ENCODE measurements around the gene DYSF. TPM values are rescaled to one million over a fixed set of nuclear protein-coding genes. Genes with fewer than 3 reads are reported as not detected.

DYSF gene
- polyA plus RNA-seq, 1 of the 3 experiments (the other 2 are of a cell fraction) = 0.10 TPM

GRCh38 chr2:71555798-71556454 is 102.6 kb downstream of the DYSF start:
- no peaks in the 10 kb centered on the region for H3K36me3 ChIP-seq (replicated peaks in 1 of 2; ENCODE audit: control insufficient read depth in 1 of 2, insufficient read depth in 2 of 2, low read length in 1 of 2)
- H4K20me1 ChIP-seq (ENCODE audit: insufficient read depth) = no peaks in the 10 kb centered on the region
- H3K27me3 ChIP-seq (ENCODE audit: insufficient read depth) = peaks cover 7% of the 10 kb centered on the region; the same call in 1 of the 2 replicates
- H3K9me3 ChIP-seq = no peaks in the 10 kb centered on the region
- H3K4me1 ChIP-seq (ENCODE audit: control insufficient read depth in 1 of 2, insufficient read depth in 2 of 2, low read depth in 1 of 2, low read length in 1 of 2) = peaks cover 0 to 15% of the 10 kb centered on the region in 2 experiments; a peak in 1 of 4 replicates
- H3K9me2 ChIP-seq = no peaks in the 10 kb centered on the region
- no peak overlapping the region for H2AFZ ChIP-seq (ENCODE audit: low read depth)
- no peak overlapping the region for H3K9ac ChIP-seq
- no peak overlapping the region for H3K4me3 ChIP-seq (ENCODE audit: low read depth in 2 of 2, low read length in 1 of 2)
- no peak overlapping the region for H3K4me2 ChIP-seq
- no peak for DNase-seq
- no peaks in the 10 kb centered on the region for H3F3A ChIP-seq (replicated peaks; ENCODE audit: insufficient read depth)
- CTCF ChIA-PET = interaction anchor here (0.9 to 5.1 kb wide), 11 partner anchors 8 to 1189 kb away, joined by 3 to 33 read pairs (median 4); no protein-coding TSS in a partner anchor
- WGBS (ENCODE audit: low lambda C conversion rate) = 67% methylated on average over 8 of the region's 21 CpGs
- POLR2A ChIA-PET = no interaction called here
- no peaks in the 10 kb centered on the region for H3K79me2 ChIP-seq (ENCODE audit: insufficient read depth)
- no peak overlapping the region for H3K27ac ChIP-seq (ENCODE audit: low read depth in 2 of 2, low read length in 1 of 2)
- TF ChIP-seq, protein P1, sequence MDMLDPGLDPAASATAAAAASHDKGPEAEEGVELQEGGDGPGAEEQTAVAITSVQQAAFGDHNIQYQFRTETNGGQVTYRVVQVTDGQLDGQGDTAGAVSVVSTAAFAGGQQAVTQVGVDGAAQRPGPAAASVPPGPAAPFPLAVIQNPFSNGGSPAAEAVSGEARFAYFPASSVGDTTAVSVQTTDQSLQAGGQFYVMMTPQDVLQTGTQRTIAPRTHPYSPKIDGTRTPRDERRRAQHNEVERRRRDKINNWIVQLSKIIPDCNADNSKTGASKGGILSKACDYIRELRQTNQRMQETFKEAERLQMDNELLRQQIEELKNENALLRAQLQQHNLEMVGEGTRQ (IDR thresholded peaks at IDR 0.05; ENCODE audit: borderline replicate concordance, low read depth, low read length) = no peak
- TF ChIP-seq FOXJ3 (CRISPR knock-in tag; IDR thresholded peaks at IDR 0.05) (no peak), POLR2AphosphoS5 (IDR thresholded peaks at IDR 0.05; ENCODE audit: low read depth, low read length) (no peak), NFIC (IDR thresholded peaks at IDR 0.05; ENCODE audit: borderline replicate concordance) (no peak), SIN3A (IDR thresholded peaks at IDR 0.05; ENCODE audit: borderline replicate concordance, low read depth, low read length) (no peak), JUND (IDR thresholded peaks at IDR 0.05) (no peak), TCF12 (IDR thresholded peaks at IDR 0.05) (no peak), RCOR1 (IDR thresholded peaks at IDR 0.05; ENCODE audit: low read length) (no peak), MEF2A (IDR thresholded peaks at IDR 0.05; ENCODE audit: borderline replicate concordance, low read depth) (no peak), MXI1 (IDR thresholded peaks at IDR 0.05; ENCODE audit: low read depth, low read length) (no peak), ELF1 (IDR thresholded peaks at IDR 0.05) (no peak), CHD2 (IDR thresholded peaks at IDR 0.05; ENCODE audit: low read length, partially characterized antibody) (no peak), GATA2 (CRISPR knock-in tag; IDR thresholded peaks at IDR 0.05) (no peak), RXRA (IDR thresholded peaks at IDR 0.05; ENCODE audit: borderline replicate concordance, low read depth) (no peak), EP300 (IDR thresholded peaks at IDR 0.05; ENCODE audit: borderline replicate concordance in 1 of 2, low read depth in 1 of 2, low read length in 1 of 2) (no peak), GABPA (IDR thresholded peaks at IDR 0.05; ENCODE audit: low read depth) (no peak), EZH2phosphoT487 (IDR thresholded peaks at IDR 0.05; ENCODE audit: borderline replicate concordance, low read depth) (no peak)

- POLR2A ChIA-PET = no interaction called here
- WGBS (ENCODE audit: low lambda C conversion rate) = 57% methylated on average over 5 of the region's 5 CpGs
- H3K36me3 ChIP-seq (replicated peaks in 1 of 2; ENCODE audit: control insufficient read depth in 1 of 2, insufficient read depth in 2 of 2, low read length in 1 of 2) = no peaks in the 10 kb centered on the region
- no peaks in the 10 kb centered on the region for H3K9me3 ChIP-seq
- DNase-seq = no peak
- H3K9me2 ChIP-seq = no peaks in the 10 kb centered on the region
- H3F3A ChIP-seq (replicated peaks; ENCODE audit: insufficient read depth) = no peaks in the 10 kb centered on the region
- H3K9ac ChIP-seq = no peak overlapping the region
- no peaks in the 10 kb centered on the region for H4K20me1 ChIP-seq (ENCODE audit: insufficient read depth)
- H3K27me3 ChIP-seq (ENCODE audit: insufficient read depth) = peaks cover 7% of the 10 kb centered on the region; the same call in 1 of the 2 replicates
- H3K27ac ChIP-seq (ENCODE audit: low read depth in 2 of 2, low read length in 1 of 2) = no peak overlapping the region
- no peak overlapping the region for H3K4me3 ChIP-seq (ENCODE audit: low read depth in 2 of 2, low read length in 1 of 2)
- peaks cover 0 to 23% of the 10 kb centered on the region in 2 experiments; a peak in 1 of 4 replicates for H3K4me1 ChIP-seq (ENCODE audit: control insufficient read depth in 1 of 2, insufficient read depth in 2 of 2, low read depth in 1 of 2, low read length in 1 of 2)
- no peak overlapping the region for H3K4me2 ChIP-seq
- H3K79me2 ChIP-seq (ENCODE audit: insufficient read depth) = no peaks in the 10 kb centered on the region
- H2AFZ ChIP-seq (ENCODE audit: low read depth) = no peak overlapping the region
- CTCF ChIA-PET = interaction anchor here (0.8 to 5.1 kb wide), 7 partner anchors 9 to 1192 kb away, joined by 3 to 33 read pairs (median 4); no protein-coding TSS in a partner anchor
- no peak for TF ChIP-seq JUND (IDR thresholded peaks at IDR 0.05)
- no peak for TF ChIP-seq TAF1 (IDR thresholded peaks at IDR 0.05; ENCODE audit: borderline replicate concordance, low read depth, low read length)
- TF ChIP-seq TCF12 (IDR thresholded peaks at IDR 0.05) = no peak
- no peak for TF ChIP-seq MAX (IDR thresholded peaks at IDR 0.05; ENCODE audit: low read depth)
- no peak for TF ChIP-seq NFIC (IDR thresholded peaks at IDR 0.05; ENCODE audit: borderline replicate concordance)
- TF ChIP-seq FOXJ3 (CRISPR knock-in tag; IDR thresholded peaks at IDR 0.05) = no peak
- TF ChIP-seq MEF2A (IDR thresholded peaks at IDR 0.05; ENCODE audit: borderline replicate concordance, low read depth) = no peak
- TF ChIP-seq, protein P2, sequence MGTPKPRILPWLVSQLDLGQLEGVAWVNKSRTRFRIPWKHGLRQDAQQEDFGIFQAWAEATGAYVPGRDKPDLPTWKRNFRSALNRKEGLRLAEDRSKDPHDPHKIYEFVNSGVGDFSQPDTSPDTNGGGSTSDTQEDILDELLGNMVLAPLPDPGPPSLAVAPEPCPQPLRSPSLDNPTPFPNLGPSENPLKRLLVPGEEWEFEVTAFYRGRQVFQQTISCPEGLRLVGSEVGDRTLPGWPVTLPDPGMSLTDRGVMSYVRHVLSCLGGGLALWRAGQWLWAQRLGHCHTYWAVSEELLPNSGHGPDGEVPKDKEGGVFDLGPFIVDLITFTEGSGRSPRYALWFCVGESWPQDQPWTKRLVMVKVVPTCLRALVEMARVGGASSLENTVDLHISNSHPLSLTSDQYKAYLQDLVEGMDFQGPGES (IDR thresholded peaks at IDR 0.05; ENCODE audit: low read depth, low read length) = no peak
- TF ChIP-seq ELF1 (IDR thresholded peaks at IDR 0.05) = no peak
- no peak for TF ChIP-seq TEAD4 (IDR thresholded peaks at IDR 0.05; ENCODE audit: borderline replicate concordance, insufficient read depth)
- TF ChIP-seq RFX5 (IDR thresholded peaks at IDR 0.05; ENCODE audit: low read length) = no peak
- TF ChIP-seq MXI1 (IDR thresholded peaks at IDR 0.05; ENCODE audit: low read depth, low read length) = no peak
- TF ChIP-seq ZBTB33 (IDR thresholded peaks at IDR 0.05; ENCODE audit: borderline replicate concordance, low read depth) = no peak
- no peak for TF ChIP-seq RAD21 (IDR thresholded peaks at IDR 0.05; ENCODE audit: low read length)
These were observed 103.4 kb downstream of the DYSF start for GRCh38 chr2:71556692-71557250.
